Suprapubic skin (tissue), 4 donors: ENCODE measurements around the gene GFER.
A peak's percentile ranks its signal among the peaks of the same experiment; 100 is the strongest.

Source experiments
- EP300 ChIP-seq: sonication (generic); formaldehyde crosslinking; IDR thresholded peaks from one replicate; pipeline ENCODE4 v1.6.1; 2017; ENCODE audit warnings: antibody characterized with exemption
- POLR2A ChIP-seq, 2 donors: fragments of 450-650 bp; IDR thresholded peaks; one replicate each; pipeline ENCODE4 v1.6.1; 2017; ENCODE audit warnings: antibody characterized with exemption in 2 of 2, mild to moderate bottlenecking in 2 of 2, moderate library complexity in 2 of 2
- POLR2AphosphoS5 ChIP-seq, 3 donors: sonication (generic); formaldehyde crosslinking; IDR thresholded peaks; one replicate each; pipeline ENCODE4 v1.6.1; 2017; ENCODE audit warnings: antibody characterized with exemption in 3 of 3
- TF ChIP-seq, protein P1 (sequence below), 2 donors: fragments of 200-600 bp in 1 of 2; fragments of 450-650 bp in 1 of 2; sonication (generic) in 1 of 2; IDR thresholded peaks; one replicate each; pipeline ENCODE4 v1.5.1; 2016 to 2019; ENCODE audit warnings: antibody characterized with exemption in 2 of 2, mild to moderate bottlenecking in 1 of 2, moderate library complexity in 1 of 2

GRCh38 chr16:2023092-2024031 is 39.4 kb downstream of the GFER start:
- TF ChIP-seq, protein P1, sequence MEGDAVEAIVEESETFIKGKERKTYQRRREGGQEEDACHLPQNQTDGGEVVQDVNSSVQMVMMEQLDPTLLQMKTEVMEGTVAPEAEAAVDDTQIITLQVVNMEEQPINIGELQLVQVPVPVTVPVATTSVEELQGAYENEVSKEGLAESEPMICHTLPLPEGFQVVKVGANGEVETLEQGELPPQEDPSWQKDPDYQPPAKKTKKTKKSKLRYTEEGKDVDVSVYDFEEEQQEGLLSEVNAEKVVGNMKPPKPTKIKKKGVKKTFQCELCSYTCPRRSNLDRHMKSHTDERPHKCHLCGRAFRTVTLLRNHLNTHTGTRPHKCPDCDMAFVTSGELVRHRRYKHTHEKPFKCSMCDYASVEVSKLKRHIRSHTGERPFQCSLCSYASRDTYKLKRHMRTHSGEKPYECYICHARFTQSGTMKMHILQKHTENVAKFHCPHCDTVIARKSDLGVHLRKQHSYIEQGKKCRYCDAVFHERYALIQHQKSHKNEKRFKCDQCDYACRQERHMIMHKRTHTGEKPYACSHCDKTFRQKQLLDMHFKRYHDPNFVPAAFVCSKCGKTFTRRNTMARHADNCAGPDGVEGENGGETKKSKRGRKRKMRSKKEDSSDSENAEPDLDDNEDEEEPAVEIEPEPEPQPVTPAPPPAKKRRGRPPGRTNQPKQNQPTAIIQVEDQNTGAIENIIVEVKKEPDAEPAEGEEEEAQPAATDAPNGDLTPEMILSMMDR (IDR thresholded peaks at IDR 0.05) = peak; percentile 92 to 99
- TF ChIP-seq EP300 = no peak
- TF ChIP-seq POLR2AphosphoS5 (IDR thresholded peaks at IDR 0.05) = peak in 1 of 3 donors; percentile 41
- no peak for TF ChIP-seq POLR2A (IDR thresholded peaks at IDR 0.05)
